Parathyroid adenoma (tissue), 2 donors: Measurements from ENCODE around the gene LCN15.

Source experiments
- H2AFZ ChIP-seq: fragments of 300-600 bp; sonication (generic); one replicate; pipeline ENCODE4 v1.7.0; 2017; ENCODE audit warnings: antibody characterized with exemption, mild to moderate bottlenecking
- H3K27ac ChIP-seq: fragments of 300-600 bp; sonication (generic); one replicate; pipeline ENCODE4 v1.7.0; 2017
- H3K27me3 ChIP-seq: fragments of 300-600 bp; sonication (generic); one replicate; pipeline ENCODE4 v1.7.0; 2017; ENCODE audit warnings: low read length; ENCODE audit not compliant: control insufficient read depth, insufficient read depth
- H3K36me3 ChIP-seq: fragments of 300-600 bp; sonication (generic); one replicate; pipeline ENCODE4 v1.7.0; 2017; ENCODE audit warnings: low read length; ENCODE audit not compliant: control insufficient read depth, insufficient read depth
- H3K4me1 ChIP-seq: fragments of 300-600 bp; sonication (generic); one replicate; pipeline ENCODE4 v1.7.0; 2017; ENCODE audit warnings: control low read depth
- H3K4me2 ChIP-seq: fragments of 300-600 bp; sonication (generic); one replicate; pipeline ENCODE4 v1.7.0; 2017; ENCODE audit warnings: low read length
- H3K4me3 ChIP-seq: fragments of 300-600 bp; sonication (generic); one replicate; pipeline ENCODE4 v1.7.0; 2017; ENCODE audit warnings: low read depth, low read length
- H3K79me2 ChIP-seq: fragments of 300-600 bp; sonication (generic); one replicate; pipeline ENCODE4 v1.7.0; 2017; ENCODE audit warnings: control low read depth
- H3K9ac ChIP-seq: fragments of 300-600 bp; sonication (generic); one replicate; pipeline ENCODE4 v1.7.0; 2017; ENCODE audit warnings: mild to moderate bottlenecking
- H3K9me3 ChIP-seq: fragments of 300-600 bp; sonication (generic); one replicate; pipeline ENCODE4 v1.7.0; 2017; ENCODE audit warnings: low read length; ENCODE audit not compliant: control insufficient read depth
- TF ChIP-seq, protein P1 (sequence below): fragments of 300-600 bp; sonication (generic); IDR thresholded peaks from one replicate; pipeline ENCODE4 v1.7.0; 2017; ENCODE audit warnings: antibody characterized with exemption, mild to moderate bottlenecking
- donor health status: primary hyperparathyroidism.

LCN15 gene

GRCh38 chr9:136747161-136748060, 16.9 kb downstream of the LCN15 start:
- Histone ChIP-seq H3K27ac (no peak overlapping the region), H3K4me2 (no peak overlapping the region), H3K36me3 (no peaks in the 10 kb centered on the region), H3K4me3 (no peak overlapping the region), H3K9me3 (no peaks in the 10 kb centered on the region), H3K79me2 (no peaks in the 10 kb centered on the region), H3K4me1 (no peaks in the 10 kb centered on the region), H2AFZ (no peak overlapping the region), H3K27me3 (no peaks in the 10 kb centered on the region), H3K9ac (no peak overlapping the region)
- TF ChIP-seq, protein P1, sequence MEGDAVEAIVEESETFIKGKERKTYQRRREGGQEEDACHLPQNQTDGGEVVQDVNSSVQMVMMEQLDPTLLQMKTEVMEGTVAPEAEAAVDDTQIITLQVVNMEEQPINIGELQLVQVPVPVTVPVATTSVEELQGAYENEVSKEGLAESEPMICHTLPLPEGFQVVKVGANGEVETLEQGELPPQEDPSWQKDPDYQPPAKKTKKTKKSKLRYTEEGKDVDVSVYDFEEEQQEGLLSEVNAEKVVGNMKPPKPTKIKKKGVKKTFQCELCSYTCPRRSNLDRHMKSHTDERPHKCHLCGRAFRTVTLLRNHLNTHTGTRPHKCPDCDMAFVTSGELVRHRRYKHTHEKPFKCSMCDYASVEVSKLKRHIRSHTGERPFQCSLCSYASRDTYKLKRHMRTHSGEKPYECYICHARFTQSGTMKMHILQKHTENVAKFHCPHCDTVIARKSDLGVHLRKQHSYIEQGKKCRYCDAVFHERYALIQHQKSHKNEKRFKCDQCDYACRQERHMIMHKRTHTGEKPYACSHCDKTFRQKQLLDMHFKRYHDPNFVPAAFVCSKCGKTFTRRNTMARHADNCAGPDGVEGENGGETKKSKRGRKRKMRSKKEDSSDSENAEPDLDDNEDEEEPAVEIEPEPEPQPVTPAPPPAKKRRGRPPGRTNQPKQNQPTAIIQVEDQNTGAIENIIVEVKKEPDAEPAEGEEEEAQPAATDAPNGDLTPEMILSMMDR, result no peak

DNA sequence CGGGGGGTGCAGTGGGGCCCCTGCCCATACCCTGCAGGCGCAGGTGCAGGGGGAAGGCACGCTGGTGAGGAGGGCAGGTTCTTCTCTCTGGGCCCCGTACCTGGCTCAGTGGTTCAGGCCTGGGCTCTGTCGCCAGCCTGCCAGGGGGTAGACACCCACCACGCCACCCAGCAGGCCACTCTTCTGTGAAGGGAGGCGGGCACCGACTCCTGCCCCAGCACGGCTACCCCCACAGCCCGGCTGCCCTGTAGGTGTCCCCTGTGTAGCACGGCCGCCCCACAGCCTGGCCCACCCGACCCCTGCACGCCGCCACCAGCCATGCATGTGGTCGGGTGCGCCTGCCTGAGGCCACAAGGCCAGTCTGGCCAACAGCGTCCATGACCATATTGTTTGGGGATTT, 17.7 kb downstream of the LCN15 start:
- no peak overlapping the region for H3K4me2 ChIP-seq
- H3K27me3 ChIP-seq, result no peaks in the 10 kb centered on the region
- no peaks in the 10 kb centered on the region for H3K36me3 ChIP-seq
- H3K9ac ChIP-seq, result no peak overlapping the region
- H3K27ac ChIP-seq, result no peak overlapping the region
- no peak overlapping the region for H2AFZ ChIP-seq
- H3K4me1 ChIP-seq, result no peaks in the 10 kb centered on the region
- no peak overlapping the region for H3K4me3 ChIP-seq
- TF ChIP-seq, protein P1, result no peak
- no peaks in the 10 kb centered on the region for H3K9me3 ChIP-seq
- no peaks in the 10 kb centered on the region for H3K79me2 ChIP-seq

GRCh38 chr9:136746155-136746490, 18.2 kb downstream of the LCN15 start:
- Histone ChIP-seq H3K4me1 (no peaks in the 10 kb centered on the region), H3K9me3 (no peaks in the 10 kb centered on the region), H3K4me2 (no peak overlapping the region), H3K36me3 (no peaks in the 10 kb centered on the region), H3K4me3 (no peak overlapping the region), H3K79me2 (no peaks in the 10 kb centered on the region), H3K27ac (no peak overlapping the region), H3K27me3 (no peaks in the 10 kb centered on the region), H3K9ac (no peak overlapping the region), H2AFZ (no peak overlapping the region)
- TF ChIP-seq, protein P1, result no peak

- H3K79me2 ChIP-seq, result no peaks in the 10 kb centered on the region
- H3K4me1 ChIP-seq, result no peaks in the 10 kb centered on the region
- no peak overlapping the region for H3K4me2 ChIP-seq
- no peak overlapping the region for H3K9ac ChIP-seq
- H3K27ac ChIP-seq, result no peak overlapping the region
- H3K36me3 ChIP-seq, result no peaks in the 10 kb centered on the region
- no peaks in the 10 kb centered on the region for H3K27me3 ChIP-seq
- no peaks in the 10 kb centered on the region for H3K9me3 ChIP-seq
- TF ChIP-seq, protein P1, result no peak
- H2AFZ ChIP-seq, result no peak overlapping the region
- no peak overlapping the region for H3K4me3 ChIP-seq
Observed at GRCh38 chr9:136745389-136746154, 18.7 kb downstream of the LCN15 start.
